ELR (cell line): ENCODE data around the gene VSIG8.
A peak's percentile ranks its signal among the peaks of the same experiment; 100 is the strongest.
"Not testable (repeated sequence)": the region's sequence is repeated elsewhere in the genome, so short reads cannot be mapped to it uniquely, and the experiment has no call there.

Source experiments
- DNase-seq: peaks from one replicate; pipeline ENCODE4 v3.0.0-alpha.2; 2015; ENCODE audit warnings: low read depth

The VSIG8 gene

GRCh38 chr1:159862557-159862956, at the start of gene VSIG8:
Gene VSIG8, minus strand, starts transcription at chr1:159862657. Its CDS starts 136 bp downstream, at chr1:159862521.
- DNase-seq: no peak

- DNase-seq: peak; percentile 28
Observed at GRCh38 chr1:159911326-159912070, 49.0 kb upstream of the VSIG8 start.

GRCh38 chr1:159908031-159908940, 45.8 kb upstream of the VSIG8 start:
- DNase-seq: no peak

GRCh38 chr1:159906960-159907359, 44.5 kb upstream of the VSIG8 start:
- no peak for DNase-seq

- DNase-seq: not testable (repeated sequence)
Observed at GRCh38 chr1:159904036-159904435, 41.6 kb upstream of the VSIG8 start.

GRCh38 chr1:159902541-159902940, 40.1 kb upstream of the VSIG8 start:
- no peak for DNase-seq

- DNase-seq: no peak
Observed at GRCh38 chr1:159900755-159901360, 38.4 kb upstream of the VSIG8 start.

- peak; percentile 64 for DNase-seq
Observed at GRCh38 chr1:159900086-159900680, 37.7 kb upstream of the VSIG8 start, which contains the start of gene CFAP45. Gene CFAP45, minus strand, starts transcription at chr1:159900165. Its CDS starts 67 bp downstream, at chr1:159900098.

- not testable (repeated sequence) for DNase-seq
Observed at GRCh38 chr1:159899634-159900033, 37.2 kb upstream of the VSIG8 start.

- DNase-seq: no peak
Observed at GRCh38 chr1:159898527-159898926, 36.1 kb upstream of the VSIG8 start.

GRCh38 chr1:159897962-159898361, 35.5 kb upstream of the VSIG8 start:
- no peak for DNase-seq

- DNase-seq: no peak
Observed at GRCh38 chr1:159896546-159896930, 34.1 kb upstream of the VSIG8 start.

GRCh38 chr1:159895836-159896545, 33.5 kb upstream of the VSIG8 start:
- no peak for DNase-seq

- no peak for DNase-seq
Observed at GRCh38 chr1:159895286-159895685, 32.8 kb upstream of the VSIG8 start.

GRCh38 chr1:159892944-159893343, 30.5 kb upstream of the VSIG8 start:
- peak; percentile 26 for DNase-seq

GRCh38 chr1:159891275-159892157, 29.1 kb upstream of the VSIG8 start:
- DNase-seq: peak; percentile 95

GRCh38 chr1:159890390-159890789, 27.9 kb upstream of the VSIG8 start:
- DNase-seq: peak; percentile 48

- DNase-seq: peak; percentile 99
Observed at GRCh38 chr1:159889821-159890252, 27.4 kb upstream of the VSIG8 start.

GRCh38 chr1:159889202-159889601, 26.7 kb upstream of the VSIG8 start:
- no peak for DNase-seq

GRCh38 chr1:159884296-159884695, 21.8 kb upstream of the VSIG8 start:
- DNase-seq: no peak
